ENCODE measurements around the gene SLC25A5.

- TF ChIP-seq GATA2 (CRISPR knock-in tag; IDR thresholded peaks at IDR 0.05), result no peak
- no peak for TF ChIP-seq CTCF (IDR thresholded peaks at IDR 0.05)
- no peak for TF ChIP-seq MXI1 (IDR thresholded peaks at IDR 0.05; ENCODE audit: low read depth, low read length)
- no peak for TF ChIP-seq REST (IDR thresholded peaks at IDR 0.05; ENCODE audit: low read depth, low read length)
- TF ChIP-seq NRF1 (IDR thresholded peaks at IDR 0.05; ENCODE audit: low read depth, low read length), result no peak
- TF ChIP-seq POLR2AphosphoS5 (IDR thresholded peaks at IDR 0.05; ENCODE audit: low read depth, low read length), result no peak
- no peak for TF ChIP-seq GABPA (IDR thresholded peaks at IDR 0.05; ENCODE audit: low read depth)
- TF ChIP-seq FOXJ3 (CRISPR knock-in tag; IDR thresholded peaks at IDR 0.05), result no peak
- no peak for TF ChIP-seq JUND (IDR thresholded peaks at IDR 0.05)
- no peak for TF ChIP-seq EP300 (IDR thresholded peaks at IDR 0.05; ENCODE audit: borderline replicate concordance in 1 of 2, low read depth in 1 of 2, low read length in 1 of 2)
- no peak for TF ChIP-seq ZBTB33 (IDR thresholded peaks at IDR 0.05; ENCODE audit: borderline replicate concordance, low read depth)
- TF ChIP-seq YY1 (IDR thresholded peaks at IDR 0.05; ENCODE audit: low read depth), result no peak
- no peak for TF ChIP-seq TAF1 (IDR thresholded peaks at IDR 0.05; ENCODE audit: borderline replicate concordance, low read depth, low read length)
These were observed 37.7 kb downstream of the SLC25A5 start for GRCh38 chrX:119505945-119506344.

Data from SK-N-SH (cell line).